ENCODE data around the gene SHISAL2A. TPM values are rescaled to one million over a fixed set of nuclear protein-coding genes. Genes with fewer than 3 reads are reported as not detected.

Gene SHISAL2A
- total RNA-seq, 1 experiment from 2014 or later, result 0.90 TPM

GRCh38 chr1:52693843-52694242 is 60.9 kb downstream of the SHISAL2A start:
- H3K9ac ChIP-seq (ENCODE audit: extremely low read depth, insufficient read length, low read length), result no peak overlapping the region
- Mint-ChIP-seq H3K4me3 (no peak overlapping the region; a peak in 1 of 5 replicates), H3K4me1 (peaks cover 12 to 14% of the 10 kb centered on the region in 2 experiments), H3K36me3 (ENCODE audit: insufficient read depth in 1 of 3, low read depth in 3 of 3) (peaks cover 22 to 64% (median 60%) of the 10 kb centered on the region in 3 experiments), H3K27me3 (ENCODE audit: low read depth) (peaks cover 3% of the 10 kb centered on the region; the same call in 1 of the 2 replicates), H3K9me3 (no peaks in the 10 kb centered on the region), H3K27ac (no peak overlapping the region)
- H2BK12ac ChIP-seq (ENCODE audit: insufficient read length, low read depth, low read length), result no peak overlapping the region
- no peak overlapping the region for H3K56ac ChIP-seq (ENCODE audit: insufficient read length, low read depth, low read length)
- H4K8ac ChIP-seq (replicated peaks; ENCODE audit: insufficient read length, low read depth, low read length), result no peak overlapping the region
- DNase-seq, result no peak
- H3K4ac ChIP-seq (ENCODE audit: low read depth, low read length), result no peak overlapping the region
- H3K23ac ChIP-seq (ENCODE audit: insufficient read length, low read depth, low read length), result no peak overlapping the region
- no peaks in the 10 kb centered on the region for H4K20me1 ChIP-seq (ENCODE audit: control insufficient read depth, insufficient read depth, insufficient read length)
- H2BK5ac ChIP-seq (ENCODE audit: insufficient read length, low read length), result no peak overlapping the region
- H2BK15ac ChIP-seq (ENCODE audit: low read depth, low read length), result no peak overlapping the region
- H3K9me3 ChIP-seq (ENCODE audit: control insufficient read depth, low read depth, low read length), result no peaks in the 10 kb centered on the region
- H2BK120ac ChIP-seq (ENCODE audit: low read depth, low read length, poor library complexity, severe bottlenecking), result no peak overlapping the region
- H3K23me2 ChIP-seq (ENCODE audit: insufficient read length, low read depth, low read length, poor library complexity, severe bottlenecking), result peaks cover 9% of the 10 kb centered on the region
- H3K27me3 ChIP-seq (ENCODE audit: insufficient read depth, low read length), result no peaks in the 10 kb centered on the region
- WGBS (ENCODE audit: extremely low coverage, insufficient read length, low lambda C conversion rate), result no CpG with 5 or more reads among the region's 1 CpG
- TF ChIP-seq, protein P1, sequence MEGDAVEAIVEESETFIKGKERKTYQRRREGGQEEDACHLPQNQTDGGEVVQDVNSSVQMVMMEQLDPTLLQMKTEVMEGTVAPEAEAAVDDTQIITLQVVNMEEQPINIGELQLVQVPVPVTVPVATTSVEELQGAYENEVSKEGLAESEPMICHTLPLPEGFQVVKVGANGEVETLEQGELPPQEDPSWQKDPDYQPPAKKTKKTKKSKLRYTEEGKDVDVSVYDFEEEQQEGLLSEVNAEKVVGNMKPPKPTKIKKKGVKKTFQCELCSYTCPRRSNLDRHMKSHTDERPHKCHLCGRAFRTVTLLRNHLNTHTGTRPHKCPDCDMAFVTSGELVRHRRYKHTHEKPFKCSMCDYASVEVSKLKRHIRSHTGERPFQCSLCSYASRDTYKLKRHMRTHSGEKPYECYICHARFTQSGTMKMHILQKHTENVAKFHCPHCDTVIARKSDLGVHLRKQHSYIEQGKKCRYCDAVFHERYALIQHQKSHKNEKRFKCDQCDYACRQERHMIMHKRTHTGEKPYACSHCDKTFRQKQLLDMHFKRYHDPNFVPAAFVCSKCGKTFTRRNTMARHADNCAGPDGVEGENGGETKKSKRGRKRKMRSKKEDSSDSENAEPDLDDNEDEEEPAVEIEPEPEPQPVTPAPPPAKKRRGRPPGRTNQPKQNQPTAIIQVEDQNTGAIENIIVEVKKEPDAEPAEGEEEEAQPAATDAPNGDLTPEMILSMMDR (conservative IDR thresholded peaks at IDR 0.05), result no peak
- no peak overlapping the region for H2AK5ac ChIP-seq (ENCODE audit: insufficient read length, low read length)
- no peak overlapping the region for H2BK20ac ChIP-seq (ENCODE audit: low read depth, low read length, poor library complexity, severe bottlenecking)
- no peak overlapping the region for H3K4me2 ChIP-seq (ENCODE audit: insufficient read depth, insufficient read length, low read length)
- H4K91ac ChIP-seq (ENCODE audit: insufficient read length, low read depth, low read length), result no peak overlapping the region
- no peak overlapping the region for H3K18ac ChIP-seq (ENCODE audit: insufficient read length, low read depth, low read length)
- H2AFZ ChIP-seq (ENCODE audit: low read length), result no peak overlapping the region
- H3T11ph ChIP-seq (ENCODE audit: low read length), result no peak overlapping the region
- H3K27ac ChIP-seq (ENCODE audit: insufficient read length, low read depth, low read length), result no peak overlapping the region
- no peak overlapping the region for H3K14ac ChIP-seq (ENCODE audit: insufficient read depth, low read length)
- no peak overlapping the region for H4K5ac ChIP-seq (ENCODE audit: insufficient read length, low read depth, low read length)
- peaks cover 5% of the 10 kb centered on the region for H3K79me1 ChIP-seq (ENCODE audit: insufficient read depth, low read depth, low read length, poor library complexity, severe bottlenecking)
- no peaks in the 10 kb centered on the region for H3K4me1 ChIP-seq (ENCODE audit: insufficient read depth, low read length)
- peaks cover 15% of the 10 kb centered on the region; the same call in 1 of the 2 replicates for H3K79me2 ChIP-seq (ENCODE audit: insufficient read depth, low read length)

Data from H9 (cell line).